CD8-positive, alpha-beta memory T cell (primary cell): ENCODE results near the gene RP9. TPM values are rescaled to one million over a fixed set of nuclear protein-coding genes. Genes with fewer than 3 reads are reported as not detected.

Experiments used
- CTCF ChIA-PET: fragments of 350-600 bp; sonication (Branson Sonifier 250); formaldehyde crosslinking; loops from one replicate; lab custom pipeline; 2021; ENCODE audit warnings: antibody characterized with exemption; lab: Charles Lee
- POLR2A ChIA-PET: fragments of 350-600 bp; sonication (Branson Sonifier 250); formaldehyde crosslinking; loops from one replicate; lab custom pipeline; 2021; ENCODE audit warnings: antibody characterized with exemption; lab: Charles Lee
- DNase-seq, 5 donors: peaks; one replicate each; pipeline versions ENCODE4 v3.0.0 to v3.0.0-alpha.2; 2020 to 2022; ENCODE audit warnings: mixed read lengths in 1 of 5
- H3K27ac ChIP-seq: one replicate; pipeline ENCODE4 v1.7.0; 2013; ENCODE audit warnings: low read depth, mild to moderate bottlenecking, low read length, moderate library complexity
- H3K27me3 ChIP-seq: 2 replicates; pipeline ENCODE4 v1.7.0; 2013; ENCODE audit warnings: low read length, mild to moderate bottlenecking; ENCODE audit not compliant: insufficient read depth, poor library complexity, severe bottlenecking
- H3K36me3 ChIP-seq: 2 replicates; pipeline ENCODE4 v1.7.0; 2013; ENCODE audit warnings: mild to moderate bottlenecking, low read length, moderate library complexity; ENCODE audit not compliant: insufficient read depth
- H3K4me1 ChIP-seq: 2 replicates; pipeline ENCODE4 v1.7.0; 2013; ENCODE audit warnings: mild to moderate bottlenecking, low read length, moderate library complexity; ENCODE audit not compliant: insufficient read depth
- H3K4me3 ChIP-seq: 2 replicates; pipeline ENCODE4 v1.7.0; 2013; ENCODE audit warnings: mild to moderate bottlenecking, low read length
- H3K9me3 ChIP-seq: 2 replicates; pipeline ENCODE4 v1.7.0; 2013; ENCODE audit warnings: mild to moderate bottlenecking, low read length
- H3K27ac Mint-ChIP-seq, 8 donors: one replicate each; pipeline ENCODE4 v1.8.0; 2020 to 2021; ENCODE audit warnings: mixed read lengths in 8 of 8, mild to moderate bottlenecking in 6 of 8, inconsistent platforms in 3 of 8, moderate library complexity in 3 of 8
- H3K27me3 Mint-ChIP-seq, 2 donors: one replicate each; pipeline ENCODE4 v1.8.0; 2020 to 2021; ENCODE audit warnings: mixed read lengths in 2 of 2, mild to moderate bottlenecking in 1 of 2, moderate library complexity in 1 of 2
- H3K36me3 Mint-ChIP-seq, 3 donors: one replicate each; pipeline ENCODE4 v1.8.0; 2020 to 2021; ENCODE audit warnings: mixed read lengths in 3 of 3, inconsistent platforms in 1 of 3, mild to moderate bottlenecking in 1 of 3
- H3K4me1 Mint-ChIP-seq, 3 donors: one replicate each; pipeline ENCODE4 v1.8.0; 2020 to 2021; ENCODE audit warnings: mixed read lengths in 3 of 3, inconsistent platforms in 1 of 3, mild to moderate bottlenecking in 1 of 3
- H3K4me3 Mint-ChIP-seq, 7 donors: one replicate each; pipeline ENCODE4 v1.8.0; 2020 to 2021; ENCODE audit warnings: mixed read lengths in 7 of 7, mild to moderate bottlenecking in 6 of 7, moderate library complexity in 4 of 7, inconsistent platforms in 2 of 7
- H3K9me3 Mint-ChIP-seq, 5 donors: one replicate each; pipeline ENCODE4 v1.8.0; 2020 to 2022; ENCODE audit warnings: mixed read lengths in 5 of 5, mild to moderate bottlenecking in 3 of 5, moderate library complexity in 2 of 5, inconsistent platforms in 1 of 5
- polyA plus RNA-seq: library from polyadenylated mRNA; unstranded; fragments of 300-500 nt; fragmentation: Illumina TruSeq; gene quantifications from one replicate; pipeline ENCODE4 v1.2.3, GENCODE V29; 2021
- total RNA-seq, 2 experiments: library from RNA; stranded (reverse); gene quantifications; one replicate each; pipeline ENCODE4 v1.2.3, GENCODE V29; 2021

RP9 gene
- total and polyA plus RNA-seq, 3 experiments from 2014 or later = 23.3 to 27.7 (median 26.0) TPM

DNA sequence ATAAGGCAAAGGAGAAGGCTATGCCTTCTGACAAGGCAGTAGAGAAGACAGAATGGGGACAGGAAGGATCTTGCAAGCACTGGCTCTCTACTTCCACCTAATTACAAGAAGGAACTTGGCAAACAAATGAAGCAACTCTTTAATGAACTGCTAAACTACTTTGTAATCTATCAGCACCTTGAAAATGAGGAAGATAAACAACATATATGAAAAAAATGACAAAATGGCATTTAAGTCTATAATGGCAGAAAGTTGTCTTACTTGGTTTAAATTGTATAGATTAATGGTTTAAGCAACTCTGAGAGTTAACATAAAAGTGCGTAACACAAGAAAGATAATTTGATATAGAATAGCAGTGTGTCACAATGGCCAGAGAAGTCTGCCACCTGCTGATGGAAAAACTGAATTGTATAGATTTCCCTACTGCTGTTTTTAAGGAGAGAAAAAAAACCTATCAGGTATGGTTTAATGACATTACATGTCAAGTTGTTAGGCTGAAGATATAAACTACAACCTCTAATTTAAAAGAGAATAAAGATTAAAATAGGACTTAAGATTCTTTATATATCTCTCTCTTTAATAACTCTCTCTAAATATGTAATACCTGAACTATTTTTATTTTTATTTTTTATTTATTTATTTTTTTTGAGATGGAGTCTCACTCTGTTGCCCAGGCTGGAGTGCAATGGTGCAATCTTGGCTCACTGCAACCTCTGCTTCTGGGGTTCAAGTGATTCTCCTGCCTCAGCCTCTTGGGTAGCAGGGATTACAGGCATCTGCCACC lies 58.5 kb downstream of the RP9 start:
- Mint-ChIP-seq H3K9me3 (no peaks in the 10 kb centered on the region), H3K4me3 (peak overlapping the region in 1 of 7 donors; percentile 29), H3K4me1 (peaks cover 42 to 74% (median 74%) of the 10 kb centered on the region in 3 donors), H3K36me3 (peaks cover 0 to 2% (median 0%) of the 10 kb centered on the region in 3 donors), H3K27ac (peak overlapping the region in 3 of 8 donors; percentile 9 to 52 (median 15)), H3K27me3 (no peaks in the 10 kb centered on the region)
- ChIA-PET POLR2A (interaction anchor here (0.7 kb wide), 1 partner anchor 168 kb away, joined by 7 read pairs; no protein-coding TSS in a partner anchor), CTCF (interaction anchor here (1.0 to 1.4 kb wide), 3 partner anchors 12 to 204 kb away, joined by 3 to 8 read pairs (median 5); partner anchors contain the start of gene NT5C3A)
- H3K4me3 ChIP-seq = no peak overlapping the region
- peaks cover 42% of the 10 kb centered on the region for H3K4me1 ChIP-seq
- H3K27ac ChIP-seq = no peak overlapping the region
- peak in 2 of 5 donors; percentile 40 to 44 for DNase-seq
- no peaks in the 10 kb centered on the region for H3K9me3 ChIP-seq
- no peaks in the 10 kb centered on the region for H3K27me3 ChIP-seq
- no peaks in the 10 kb centered on the region for H3K36me3 ChIP-seq

GRCh38 chr7:33048704-33049103 lies 60.5 kb downstream of the RP9 start:
- H3K9me3 ChIP-seq = no peaks in the 10 kb centered on the region
- Mint-ChIP-seq H3K9me3 (no peaks in the 10 kb centered on the region), H3K27ac (peak overlapping the region in 1 of 8 donors; percentile 35), H3K4me3 (no peak overlapping the region), H3K36me3 (no peaks in the 10 kb centered on the region), H3K27me3 (no peaks in the 10 kb centered on the region), H3K4me1 (peaks cover 40 to 69% (median 68%) of the 10 kb centered on the region in 3 donors)
- CTCF ChIA-PET = interaction anchor here (1.0 to 1.9 kb wide), 4 partner anchors 9 to 202 kb away, joined by 3 to 6 read pairs (median 4); partner anchors contain the start of gene NT5C3A
- POLR2A ChIA-PET = no interaction called here
- peaks cover 21% of the 10 kb centered on the region for H3K4me1 ChIP-seq
- no peaks in the 10 kb centered on the region for H3K27me3 ChIP-seq
- no peak for DNase-seq
- H3K4me3 ChIP-seq = no peak overlapping the region
- no peak overlapping the region for H3K27ac ChIP-seq
- no peaks in the 10 kb centered on the region for H3K36me3 ChIP-seq

DNA sequence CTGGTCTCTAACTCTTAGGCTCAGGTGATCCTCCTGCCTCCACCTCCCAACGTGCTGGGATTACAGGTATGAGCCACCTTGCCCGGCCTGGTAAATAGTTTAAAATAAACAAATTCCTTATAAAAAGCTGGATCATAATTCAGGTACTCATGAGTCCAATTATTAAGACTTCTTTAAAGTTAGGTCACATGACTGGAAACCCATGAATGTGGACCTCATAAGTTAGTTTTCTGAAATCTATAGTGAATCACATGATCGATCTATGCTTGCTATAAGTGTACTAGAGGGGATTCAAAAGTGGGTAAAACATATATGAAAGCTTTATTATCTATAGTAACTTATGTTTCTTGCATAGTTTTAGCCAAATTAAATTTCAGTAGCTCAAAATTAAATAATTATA lies 60.9 kb downstream of the RP9 start:
- H3K27me3 ChIP-seq = no peaks in the 10 kb centered on the region
- H3K27ac ChIP-seq = no peak overlapping the region
- POLR2A ChIA-PET = no interaction called here
- no peaks in the 10 kb centered on the region for H3K9me3 ChIP-seq
- no peak for DNase-seq
- H3K9me3 Mint-ChIP-seq = no peaks in the 10 kb centered on the region
- no peaks in the 10 kb centered on the region for H3K36me3 ChIP-seq
- no peak overlapping the region for H3K4me3 ChIP-seq
- H3K4me1 ChIP-seq = peaks cover 18% of the 10 kb centered on the region
- no peaks in the 10 kb centered on the region for H3K36me3 Mint-ChIP-seq
- no peak overlapping the region for H3K27ac Mint-ChIP-seq
- peaks cover 42 to 70% (median 70%) of the 10 kb centered on the region in 3 donors for H3K4me1 Mint-ChIP-seq
- H3K4me3 Mint-ChIP-seq = no peak overlapping the region
- H3K27me3 Mint-ChIP-seq = no peaks in the 10 kb centered on the region
- CTCF ChIA-PET = interaction anchor here (1.0 to 1.9 kb wide), 4 partner anchors 8 to 202 kb away, joined by 3 to 6 read pairs (median 4); partner anchors contain the start of gene NT5C3A

- POLR2A ChIA-PET = no interaction called here
- CTCF ChIA-PET = no interaction called here
- peaks cover 45 to 63% (median 62%) of the 10 kb centered on the region in 3 donors for H3K4me1 Mint-ChIP-seq
- H3K36me3 Mint-ChIP-seq = no peaks in the 10 kb centered on the region
- Histone ChIP-seq H3K36me3 (no peaks in the 10 kb centered on the region), H3K9me3 (no peaks in the 10 kb centered on the region), H3K4me3 (no peak overlapping the region), H3K4me1 (peaks cover 20% of the 10 kb centered on the region), H3K27ac (no peak overlapping the region), H3K27me3 (no peaks in the 10 kb centered on the region)
- H3K27ac Mint-ChIP-seq = peak overlapping the region in 2 of 8 donors; percentile 21 to 32
- no peak for DNase-seq
- no peak overlapping the region for H3K4me3 Mint-ChIP-seq
- H3K9me3 Mint-ChIP-seq = no peaks in the 10 kb centered on the region
- H3K27me3 Mint-ChIP-seq = no peaks in the 10 kb centered on the region
Measured at GRCh38 chr7:33044986-33045385, 64.2 kb downstream of the RP9 start.

Other genes starting within 250 kb of the RP9 start
- gene KBTBD2, start 217.6 kb downstream of the RP9 start, total RNA-seq = 10 to 100 TPM; 21.8 to 24.2 TPM
- 21.9 TPM for gene KBTBD2, start 217.6 kb downstream of the RP9 start, polyA plus RNA-seq
- under 1 TPM; 0.29 to 0.31 TPM for gene FKBP9, start 152.0 kb downstream of the RP9 start, total RNA-seq
- not detected for gene FKBP9, start 152.0 kb downstream of the RP9 start, polyA plus RNA-seq
- gene NT5C3A, start 46.6 kb downstream of the RP9 start, total RNA-seq = 10 to 100 TPM; 27.6 to 31.5 TPM
- 54.1 TPM for gene NT5C3A, start 46.6 kb downstream of the RP9 start, polyA plus RNA-seq
- 10 to 100 TPM; 10.0 to 11.1 TPM for gene BBS9, start 20.2 kb upstream of the RP9 start, total RNA-seq
- gene BBS9, start 20.2 kb upstream of the RP9 start, polyA plus RNA-seq = 14.6 TPM